HepG2 (cell line): ENCODE measurements around the gene MRPL54. TPM values are rescaled to one million over a fixed set of nuclear protein-coding genes. Genes with fewer than 3 reads are reported as not detected.

Experiments
- ATAC-seq: fragments of 200-7000 bp; cut with Tn5 transposase; 3 replicates; pipeline ENCODE4 v1.9.1; 2020; ENCODE audit warnings: mild to moderate bottlenecking, moderate library complexity
- BruUV-seq: library from RNA; stranded (reverse); fragments of 400-500 nt; replicated peaks from 2 replicates; lab custom pipeline; 2021; lab: Mats Ljungman, UMichigan
- CTCF ChIA-PET: fragments of 300-600 bp; formaldehyde crosslinking; extraction: SDS; loops from one replicate; lab custom pipeline; 2021; ENCODE audit warnings: low total read pairs, inconsistent platforms, low intra/inter-chr PET ratio; lab: Yijun Ruan, JAX
- POLR2A ChIA-PET: fragments of 350-600 bp; sonication (Branson Sonifier 250); formaldehyde crosslinking; loops from one replicate; lab custom pipeline; 2020; ENCODE audit warnings: antibody characterized with exemption, inconsistent platforms; lab: Yijun Ruan, JAX
- DNase-seq: peaks from one replicate; pipeline ENCODE4 v3.0.0-alpha.2; 2015; ENCODE audit warnings: low spot score
- FAIRE-seq: peaks from 3 replicates; lab custom pipeline; 2011; peaks lifted over from hg19 to GRCh38; lab: Jason Lieb, UNC
- H2AFZ ChIP-seq: one replicate; pipeline ENCODE4 v1.6.1; 2011; ENCODE audit warnings: low read length, inconsistent platforms
- H3K27ac ChIP-seq: fragments of 300-600 bp; 3 replicates; pipeline ENCODE4 v1.8.0; 2011; ENCODE audit warnings: mixed run types, mild to moderate bottlenecking, mixed read lengths, low read length, inconsistent platforms; ENCODE audit not compliant: insufficient read depth; ENCODE audit errors: extremely low read length
- H3K27me3 ChIP-seq, 2 experiments: fragments of 200-600 bp in 1 of 2; 2 replicates in 1 of 2; 3 replicates in 1 of 2; pipeline versions ENCODE4 v1.6.0 to v1.8.0; 2011; ENCODE audit warnings: low read length in 2 of 2, mild to moderate bottlenecking in 2 of 2, moderate library complexity in 2 of 2, inconsistent platforms in 1 of 2; ENCODE audit not compliant: insufficient read depth in 2 of 2, control insufficient read depth in 1 of 2
- H3K36me3 ChIP-seq, 2 experiments: fragments of 200-600 bp in 1 of 2; replicated peaks in 1 of 2; 2 replicates in 1 of 2; 3 replicates in 1 of 2; pipeline versions ENCODE4 v1.5.1 to v1.8.0; 2011; ENCODE audit warnings: low read length in 2 of 2, inconsistent platforms in 1 of 2; ENCODE audit not compliant: insufficient read depth in 2 of 2, control insufficient read depth in 1 of 2
- H3K4me1 ChIP-seq: 2 replicates; pipeline ENCODE4 v1.5.1; 2012; ENCODE audit warnings: low read length, inconsistent platforms; ENCODE audit not compliant: insufficient read depth
- H3K4me2 ChIP-seq: 2 replicates; pipeline ENCODE4 v1.6.0; 2011; ENCODE audit warnings: low read depth, low read length, inconsistent platforms
- H3K4me3 ChIP-seq, 3 experiments: fragments of 200-600 bp in 1 of 3; sonication (generic), shearing (Covaris generic) in 1 of 3; replicated peaks in 1 of 3; 2 replicates each; pipeline ENCODE4 v1.5.1; 2011 to 2016; ENCODE audit warnings: low read length in 3 of 3, inconsistent platforms in 2 of 3, low read depth in 2 of 3, mild to moderate bottlenecking in 2 of 3, control low read depth in 1 of 3, mixed read lengths in 1 of 3; ENCODE audit not compliant: insufficient read depth in 1 of 3
- H3K79me2 ChIP-seq: one replicate; pipeline ENCODE4 v1.6.1; 2011; ENCODE audit warnings: low read length, inconsistent platforms; ENCODE audit not compliant: insufficient read depth
- H3K9ac ChIP-seq: 2 replicates; pipeline ENCODE4 v1.6.0; 2011; ENCODE audit warnings: mild to moderate bottlenecking, low read depth, low read length, inconsistent platforms; ENCODE audit not compliant: insufficient read depth
- H3K9me3 ChIP-seq: 2 replicates; pipeline ENCODE4 v1.5.1; 2012; ENCODE audit warnings: mild to moderate bottlenecking, low read length
- H4K20me1 ChIP-seq: 2 replicates; pipeline ENCODE4 v1.6.0; 2011; ENCODE audit warnings: inconsistent platforms, mild to moderate bottlenecking, low read length, moderate library complexity; ENCODE audit not compliant: insufficient read depth
- ARNT2 ChIP-seq: sonication (generic); formaldehyde crosslinking; IDR thresholded peaks from 2 replicates; pipeline ENCODE4 v1.8.0; 2022; ENCODE audit warnings: mild to moderate bottlenecking, low read depth, missing genetic modification reagents, moderate library complexity
- HDAC1 ChIP-seq: sonication (generic); formaldehyde crosslinking; IDR thresholded peaks from 2 replicates; pipeline ENCODE4 v1.5.1; 2020; ENCODE audit warnings: mild to moderate bottlenecking, missing genetic modification reagents
- ZNF629 ChIP-seq: sonication (generic); formaldehyde crosslinking; conservative IDR thresholded peaks from 2 replicates; pipeline ENCODE4 v1.5.0; 2020; ENCODE audit warnings: missing genetic modification reagents
- ZNF768 ChIP-seq: sonication (generic); formaldehyde crosslinking; IDR thresholded peaks from 2 replicates; pipeline ENCODE4 v1.4.0; 2020; ENCODE audit warnings: missing genetic modification reagents
- WGBS: methylation state at CpG from one replicate; pipeline ENCODE4 v1.1.6; 2017; ENCODE audit warnings: low lambda C conversion rate; 5-methylcytosine and 5-hydroxymethylcytosine counted together
- in situ Hi-C: cut with HindIII; loops from 2 replicates; pipeline ENCODE4 v1.10.0; 2017; ENCODE audit warnings: low pct_unique_long_range_greater_than_20kb; ENCODE audit not compliant: extremely low pct_ligation_motif_present
- intact Hi-C: fragments of 100-400 bp; cut with micrococcal nuclease; formaldehyde crosslinking; loops from one replicate; pipeline ENCODE4 v1.10.0; 2022; ENCODE audit not compliant: unreplicated experiment
- polyA plus RNA-seq, 8 experiments: library from polyadenylated mRNA; depleted of rRNA in 3 of 8; stranded (reverse) in 7 of 8; unstranded in 1 of 8; fragments of >200 nt; fragmentation: Illumina TruSeq in 4 of 8; extraction: Trizol in 4 of 8; gene quantifications; 2 replicates each; pipeline versions ENCODE4 v1.2.1 to v1.2.3, GENCODE V29; 2011 to 2016; ENCODE audit warnings: low read depth in 4 of 8, missing spikeins in 1 of 8, mixed read lengths in 1 of 8; ENCODE audit not compliant: insufficient read depth in 1 of 8
- total RNA-seq, 5 experiments: library from RNA; depleted of rRNA; stranded (reverse); fragments of >200 nt; fragmentation: Illumina TruSeq; extraction: Trizol; gene quantifications; 2 replicates each; pipeline ENCODE4 v1.2.3, GENCODE V29; 2016; ENCODE audit warnings: low read depth in 1 of 5
- TF ChIP-seq, protein P1 (sequence below): sonication (generic); formaldehyde crosslinking; IDR thresholded peaks from 2 replicates; pipeline ENCODE4 v1.5.0; 2020; ENCODE audit warnings: mild to moderate bottlenecking, missing genetic modification reagents
- TF ChIP-seq, protein P2 (sequence below): sonication (generic); formaldehyde crosslinking; IDR thresholded peaks from 2 replicates; pipeline ENCODE4 v1.5.1; 2020; ENCODE audit warnings: mild to moderate bottlenecking, missing genetic modification reagents, moderate library complexity

Gene MRPL54
- total and polyA plus RNA-seq, 2 of the 13 experiments (the other 11 are each of a cell fraction or from before 2014, with no cell fraction given), result 36.8 to 66.9 TPM

DNA sequence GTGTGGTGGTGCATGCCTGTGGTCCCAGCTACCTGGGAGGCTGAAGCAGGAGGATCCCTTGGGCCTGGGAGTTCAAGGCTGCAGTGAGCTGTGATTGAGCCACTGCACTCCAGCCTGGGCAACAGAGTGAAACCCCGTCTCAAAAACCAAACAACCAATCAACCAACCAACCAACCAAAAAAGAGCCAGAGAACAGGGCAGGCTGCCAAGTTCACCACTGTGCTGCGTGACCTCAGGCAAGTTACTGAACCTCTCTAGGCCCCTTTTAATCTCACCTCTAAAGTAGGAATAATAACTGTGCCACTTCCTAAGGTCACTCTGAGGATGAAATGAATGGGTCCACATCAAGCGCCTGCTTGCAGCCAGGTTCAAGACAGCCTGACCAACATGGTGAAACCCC is 37.4 kb upstream of the MRPL54 start:
- intact Hi-C loops (no loop called here), in situ Hi-C loops (no loop called here)
- Histone ChIP-seq H3K4me2 (no peak overlapping the region), H3K4me3 (no peak overlapping the region), H3K27ac (no peak overlapping the region), H3K36me3 (no peaks in the 10 kb centered on the region), H4K20me1 (no peaks in the 10 kb centered on the region), H3K79me2 (no peaks in the 10 kb centered on the region), H2AFZ (no peak overlapping the region), H3K9me3 (no peaks in the 10 kb centered on the region), H3K9ac (no peak overlapping the region), H3K4me1 (peaks cover 18% of the 10 kb centered on the region), H3K27me3 (no peaks in the 10 kb centered on the region; a peak in 1 of 5 replicates)
- CTCF ChIA-PET, result no interaction called here
- no peak for ATAC-seq
- POLR2A ChIA-PET, result no interaction called here
- TF ChIP-seq HDAC1 (CRISPR knock-in tag) (no peak), ZNF768 (CRISPR knock-in tag) (peak; percentile 42; the same call in 1 of the 2 replicates)
- TF ChIP-seq, protein P1, sequence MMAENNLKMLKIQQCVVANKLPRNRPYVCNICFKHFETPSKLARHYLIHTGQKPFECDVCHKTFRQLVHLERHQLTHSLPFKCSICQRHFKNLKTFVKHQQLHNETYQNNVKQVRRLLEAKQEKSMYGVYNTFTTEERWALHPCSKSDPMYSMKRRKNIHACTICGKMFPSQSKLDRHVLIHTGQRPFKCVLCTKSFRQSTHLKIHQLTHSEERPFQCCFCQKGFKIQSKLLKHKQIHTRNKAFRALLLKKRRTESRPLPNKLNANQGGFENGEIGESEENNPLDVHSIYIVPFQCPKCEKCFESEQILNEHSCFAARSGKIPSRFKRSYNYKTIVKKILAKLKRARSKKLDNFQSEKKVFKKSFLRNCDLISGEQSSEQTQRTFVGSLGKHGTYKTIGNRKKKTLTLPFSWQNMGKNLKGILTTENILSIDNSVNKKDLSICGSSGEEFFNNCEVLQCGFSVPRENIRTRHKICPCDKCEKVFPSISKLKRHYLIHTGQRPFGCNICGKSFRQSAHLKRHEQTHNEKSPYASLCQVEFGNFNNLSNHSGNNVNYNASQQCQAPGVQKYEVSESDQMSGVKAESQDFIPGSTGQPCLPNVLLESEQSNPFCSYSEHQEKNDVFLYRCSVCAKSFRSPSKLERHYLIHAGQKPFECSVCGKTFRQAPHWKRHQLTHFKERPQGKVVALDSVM, result 0 out of 2 replicates have a peak, but pooled peaks have one; percentile 21
- 73% methylated on average over 3 of the region's 3 CpGs for WGBS
- DNase-seq, result no peak
- BruUV-seq, result no TSS peak
- FAIRE-seq, result no peak

DNA sequence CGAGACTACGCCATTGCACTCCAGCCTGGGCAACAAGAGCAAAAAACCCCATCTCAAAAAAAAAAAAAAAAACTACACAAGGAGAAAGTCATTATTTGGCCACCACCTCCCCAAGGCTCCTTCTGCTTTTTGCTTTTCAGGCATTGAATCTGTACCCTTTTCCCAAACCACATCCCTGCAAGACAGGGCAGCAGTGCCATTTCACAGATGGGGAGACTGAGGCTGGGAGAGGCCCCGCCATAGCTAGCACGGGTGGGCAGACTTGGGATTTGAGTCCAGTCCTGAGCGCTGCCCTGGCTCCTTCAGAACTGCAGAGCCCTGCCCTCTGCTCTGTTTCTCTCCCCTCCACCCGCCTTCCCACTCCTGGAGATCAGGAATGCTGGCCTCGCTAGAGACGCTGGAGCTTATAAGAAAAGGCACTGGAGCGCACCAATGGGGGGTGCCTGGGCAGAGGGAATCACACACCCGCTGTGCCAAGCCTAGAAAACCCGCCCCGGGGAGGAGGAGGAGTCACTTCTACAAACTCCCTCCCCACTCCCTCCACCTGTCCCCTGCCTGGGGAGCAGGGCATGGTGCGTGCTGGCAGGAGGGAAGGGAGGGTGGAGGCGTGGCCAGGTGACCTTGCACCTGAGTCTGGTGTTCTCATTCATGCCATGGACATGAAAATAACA is 36.7 kb upstream of the MRPL54 start:
- DNase-seq, result no peak

More for the DNA sequence above, 36.7 kb upstream of the MRPL54 start:
- 69% methylated on average over 14 of the region's 14 CpGs for WGBS
- no peak overlapping the region for H3K4me2 ChIP-seq
- H3K9me3 ChIP-seq, result no peaks in the 10 kb centered on the region
- ChIA-PET CTCF (no interaction called here), POLR2A (no interaction called here)
- ATAC-seq (no peak), FAIRE-seq (no peak)
- no peaks in the 10 kb centered on the region for H3K36me3 ChIP-seq
- H3K9ac ChIP-seq, result no peak overlapping the region
- H3K27ac ChIP-seq, result no peak overlapping the region
- intact Hi-C loops (no loop called here), in situ Hi-C loops (no loop called here)
- BruUV-seq, result no TSS peak
- no peaks in the 10 kb centered on the region for H3K27me3 ChIP-seq
- H3K79me2 ChIP-seq, result no peaks in the 10 kb centered on the region
- peaks cover 12% of the 10 kb centered on the region for H3K4me1 ChIP-seq
- TF ChIP-seq, protein P2, sequence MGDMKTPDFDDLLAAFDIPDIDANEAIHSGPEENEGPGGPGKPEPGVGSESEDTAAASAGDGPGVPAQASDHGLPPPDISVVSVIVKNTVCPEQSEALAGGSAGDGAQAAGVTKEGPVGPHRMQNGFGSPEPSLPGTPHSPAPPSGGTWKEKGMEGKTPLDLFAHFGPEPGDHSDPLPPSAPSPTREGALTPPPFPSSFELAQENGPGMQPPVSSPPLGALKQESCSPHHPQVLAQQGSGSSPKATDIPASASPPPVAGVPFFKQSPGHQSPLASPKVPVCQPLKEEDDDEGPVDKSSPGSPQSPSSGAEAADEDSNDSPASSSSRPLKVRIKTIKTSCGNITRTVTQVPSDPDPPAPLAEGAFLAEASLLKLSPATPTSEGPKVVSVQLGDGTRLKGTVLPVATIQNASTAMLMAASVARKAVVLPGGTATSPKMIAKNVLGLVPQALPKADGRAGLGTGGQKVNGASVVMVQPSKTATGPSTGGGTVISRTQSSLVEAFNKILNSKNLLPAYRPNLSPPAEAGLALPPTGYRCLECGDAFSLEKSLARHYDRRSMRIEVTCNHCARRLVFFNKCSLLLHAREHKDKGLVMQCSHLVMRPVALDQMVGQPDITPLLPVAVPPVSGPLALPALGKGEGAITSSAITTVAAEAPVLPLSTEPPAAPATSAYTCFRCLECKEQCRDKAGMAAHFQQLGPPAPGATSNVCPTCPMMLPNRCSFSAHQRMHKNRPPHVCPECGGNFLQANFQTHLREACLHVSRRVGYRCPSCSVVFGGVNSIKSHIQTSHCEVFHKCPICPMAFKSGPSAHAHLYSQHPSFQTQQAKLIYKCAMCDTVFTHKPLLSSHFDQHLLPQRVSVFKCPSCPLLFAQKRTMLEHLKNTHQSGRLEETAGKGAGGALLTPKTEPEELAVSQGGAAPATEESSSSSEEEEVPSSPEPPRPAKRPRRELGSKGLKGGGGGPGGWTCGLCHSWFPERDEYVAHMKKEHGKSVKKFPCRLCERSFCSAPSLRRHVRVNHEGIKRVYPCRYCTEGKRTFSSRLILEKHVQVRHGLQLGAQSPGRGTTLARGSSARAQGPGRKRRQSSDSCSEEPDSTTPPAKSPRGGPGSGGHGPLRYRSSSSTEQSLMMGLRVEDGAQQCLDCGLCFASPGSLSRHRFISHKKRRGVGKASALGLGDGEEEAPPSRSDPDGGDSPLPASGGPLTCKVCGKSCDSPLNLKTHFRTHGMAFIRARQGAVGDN, result 0 out of 2 replicates have a peak, but pooled peaks have one; percentile 15
- TF ChIP-seq ARNT2 (CRISPR knock-in tag) (no peak), ZNF629 (CRISPR knock-in tag) (peak; percentile 85)
- no peak overlapping the region for H2AFZ ChIP-seq
- no peaks in the 10 kb centered on the region for H4K20me1 ChIP-seq
- H3K4me3 ChIP-seq, result no peak overlapping the region
